PFSK-1 (cell line): ENCODE results near the gene TOX3.

Experiments
- FOXP2 ChIP-seq: optimal IDR thresholded peaks from 2 replicates; pipeline ENCODE3; 2011; ENCODE audit warnings: borderline replicate concordance, control low read depth, inconsistent platforms; ENCODE audit not compliant: insufficient read depth; ENCODE audit errors: extremely low read length, extremely low read depth
- POLR2AphosphoS5 ChIP-seq: IDR thresholded peaks from 2 replicates; pipeline ENCODE4 v1.6.1; 2012; ENCODE audit warnings: low read depth, mild to moderate bottlenecking, control low read depth, low read length, moderate library complexity
- REST ChIP-seq, 2 experiments: IDR thresholded peaks; 2 replicates each; pipeline versions ENCODE4 v1.6.1 to v1.8.0; 2011 to 2012; ENCODE audit warnings: low read depth in 2 of 2, low read length in 2 of 2, control low read depth in 1 of 2, inconsistent platforms in 1 of 2, mild to moderate bottlenecking in 1 of 2, moderate library complexity in 1 of 2; ENCODE audit not compliant: insufficient read depth in 1 of 2
- SIN3A ChIP-seq: IDR thresholded peaks from 2 replicates; pipeline ENCODE4 v1.6.1; 2012; ENCODE audit warnings: mild to moderate bottlenecking, low read length, moderate library complexity, borderline replicate concordance; ENCODE audit not compliant: insufficient read depth
- TAF1 ChIP-seq: IDR thresholded peaks from 2 replicates; pipeline ENCODE4 v1.6.1; 2012; ENCODE audit warnings: low read length, control low read depth, borderline replicate concordance; ENCODE audit not compliant: insufficient read depth

Gene TOX3

GRCh38 chr16:52433643-52434042 lies 113.3 kb downstream of the TOX3 start:
- TF ChIP-seq POLR2AphosphoS5, result no peak
- TF ChIP-seq SIN3A, result no peak
- no peak for TF ChIP-seq TAF1

- TF ChIP-seq FOXP2 (no peak), REST (IDR thresholded peaks at IDR 0.05; ENCODE audit: insufficient read depth in 1 of 2, low read depth in 2 of 2, low read length in 2 of 2) (no peak), SIN3A (no peak), POLR2AphosphoS5 (no peak), TAF1 (no peak)
These were observed 122.4 kb downstream of the TOX3 start for GRCh38 chr16:52424591-52424990.

- TF ChIP-seq REST (IDR thresholded peaks at IDR 0.05; ENCODE audit: insufficient read depth in 1 of 2, low read depth in 2 of 2, low read length in 2 of 2), result no peak
These were observed 124.6 kb downstream of the TOX3 start for GRCh38 chr16:52422307-52422706.

GRCh38 chr16:52418201-52418600 lies 128.7 kb downstream of the TOX3 start:
- no peak for TF ChIP-seq POLR2AphosphoS5
- TF ChIP-seq TAF1, result no peak
- no peak for TF ChIP-seq REST (IDR thresholded peaks at IDR 0.05; ENCODE audit: insufficient read depth in 1 of 2, low read depth in 2 of 2, low read length in 2 of 2)
- TF ChIP-seq FOXP2, result no peak
- TF ChIP-seq SIN3A, result no peak

GRCh38 chr16:52416888-52417287 lies 130.1 kb downstream of the TOX3 start:
- TF ChIP-seq SIN3A, result no peak
- TF ChIP-seq POLR2AphosphoS5, result no peak
- TF ChIP-seq FOXP2, result no peak
- TF ChIP-seq TAF1, result no peak
- no peak for TF ChIP-seq REST (IDR thresholded peaks at IDR 0.05; ENCODE audit: insufficient read depth in 1 of 2, low read depth in 2 of 2, low read length in 2 of 2)

- no peak for TF ChIP-seq REST (IDR thresholded peaks at IDR 0.05; ENCODE audit: insufficient read depth in 1 of 2, low read depth in 2 of 2, low read length in 2 of 2)
- TF ChIP-seq POLR2AphosphoS5, result no peak
- no peak for TF ChIP-seq FOXP2
- no peak for TF ChIP-seq TAF1
- no peak for TF ChIP-seq SIN3A
These were observed 135.9 kb downstream of the TOX3 start for GRCh38 chr16:52411011-52411410.
